Activated T-helper 17 cell treated with anti-CD3 and anti-CD28 coated beads, Interleukin-2, amount 50 U/mL, for 72 hours (primary cell): ENCODE data around the gene NUP210L. TPM values are rescaled to one million over a fixed set of nuclear protein-coding genes. Genes with fewer than 3 reads are reported as not detected.

Experiments used
- ATAC-seq: fragments of 150-1000 bp; cut with Tn5 transposase; replicated peaks from 2 replicates; pipeline ENCODE4 v1.10.0; 2021; ENCODE audit warnings: mild to moderate bottlenecking, moderate library complexity
- H3K27ac Mint-ChIP-seq: one replicate; pipeline ENCODE4 v1.8.0; 2022; ENCODE audit warnings: mixed read lengths
- H3K27me3 Mint-ChIP-seq: one replicate; pipeline ENCODE4 v1.8.0; 2022; ENCODE audit warnings: mixed read lengths
- H3K36me3 Mint-ChIP-seq: one replicate; pipeline ENCODE4 v1.8.0; 2022; ENCODE audit warnings: low read depth, mild to moderate bottlenecking, mixed read lengths
- H3K4me1 Mint-ChIP-seq: one replicate; pipeline ENCODE4 v1.8.0; 2022; ENCODE audit warnings: mixed read lengths
- H3K4me3 Mint-ChIP-seq: one replicate; pipeline ENCODE4 v1.8.0; 2022; ENCODE audit warnings: mild to moderate bottlenecking, mixed read lengths
- H3K9me3 Mint-ChIP-seq: one replicate; pipeline ENCODE4 v1.8.0; 2022; ENCODE audit warnings: mixed read lengths
- total RNA-seq, 2 donors: library from RNA; stranded (reverse); gene quantifications; one replicate each; pipeline ENCODE4 v1.2.3, GENCODE V29; 2022

Gene NUP210L
- total RNA-seq, result under 1 TPM; 0.04 to 0.24 TPM

GRCh38 chr1:154154534-154155191 lies at the start of gene NUP210L:
NUP210L (minus strand) TSS chr1:154155073.
- peaks cover 62% of the 10 kb centered on the region for H3K36me3 Mint-ChIP-seq
- H3K4me1 Mint-ChIP-seq, result peaks cover 39% of the 10 kb centered on the region
- H3K4me3 Mint-ChIP-seq, result no peak within 1 kb of the TSS
- no peaks in the 10 kb centered on the region for H3K27me3 Mint-ChIP-seq
- no peaks in the 10 kb centered on the region for H3K9me3 Mint-ChIP-seq
- no peak for ATAC-seq
- H3K27ac Mint-ChIP-seq, result peak within 1 kb of the TSS; percentile 32

- Mint-ChIP-seq H3K36me3 (no peaks in the 10 kb centered on the region), H3K9me3 (no peaks in the 10 kb centered on the region), H3K4me3 (no peak overlapping the region), H3K27ac (no peak overlapping the region), H3K4me1 (no peaks in the 10 kb centered on the region), H3K27me3 (no peaks in the 10 kb centered on the region)
- peak; percentile 19 for ATAC-seq
Observed at GRCh38 chr1:154199563-154199879, 44.6 kb upstream of the NUP210L start.

DNA sequence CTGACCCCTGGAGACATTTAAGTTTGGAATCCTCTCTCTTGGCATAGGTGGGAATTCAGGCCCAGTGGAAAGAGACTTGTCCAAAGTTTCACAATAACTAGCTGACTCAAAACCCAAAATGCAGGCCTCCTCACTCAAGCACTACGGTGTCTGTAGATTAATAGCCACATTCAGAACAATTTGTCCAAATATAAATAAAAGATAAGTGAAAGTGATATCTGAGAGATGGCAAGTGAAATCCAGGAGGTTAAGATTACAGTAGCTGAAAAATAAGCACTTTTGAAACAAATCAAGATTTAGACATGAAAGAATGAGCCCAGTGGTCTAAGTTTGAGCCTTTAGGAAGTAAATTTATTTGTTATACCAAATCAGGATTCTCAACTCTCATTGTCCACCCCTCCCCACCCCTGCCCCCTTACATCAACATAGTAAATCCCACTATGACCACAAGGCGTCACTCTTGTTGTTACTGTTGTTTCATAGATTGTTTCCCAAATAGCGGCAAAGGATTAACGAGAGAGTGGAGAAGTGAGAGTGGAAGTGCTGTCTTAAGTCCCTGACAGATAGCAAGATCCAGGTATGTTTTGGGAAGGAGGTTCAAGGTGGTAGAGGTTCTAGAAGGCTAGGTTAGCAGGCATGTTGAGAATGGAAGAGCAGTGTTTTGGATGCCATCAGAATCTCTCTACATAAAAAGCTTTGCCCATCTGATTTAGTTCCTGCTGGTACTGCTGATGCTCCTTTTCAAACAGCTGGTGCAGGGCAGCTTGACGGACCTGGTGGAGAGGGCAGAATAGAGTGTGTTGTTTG lies 44.1 kb upstream of the NUP210L start:
- Mint-ChIP-seq H3K4me3 (no peak overlapping the region), H3K27me3 (peaks cover 2% of the 10 kb centered on the region), H3K9me3 (no peaks in the 10 kb centered on the region), H3K4me1 (peaks cover 3% of the 10 kb centered on the region), H3K36me3 (no peaks in the 10 kb centered on the region), H3K27ac (no peak overlapping the region)
- ATAC-seq, result peak; percentile 76

- Mint-ChIP-seq H3K4me3 (no peak overlapping the region), H3K4me1 (peaks cover 4% of the 10 kb centered on the region), H3K36me3 (no peaks in the 10 kb centered on the region), H3K27ac (peak overlapping the region; percentile 7), H3K27me3 (peaks cover 15% of the 10 kb centered on the region), H3K9me3 (no peaks in the 10 kb centered on the region)
- ATAC-seq, result no peak
Observed at GRCh38 chr1:154193821-154194220, 38.9 kb upstream of the NUP210L start.

DNA sequence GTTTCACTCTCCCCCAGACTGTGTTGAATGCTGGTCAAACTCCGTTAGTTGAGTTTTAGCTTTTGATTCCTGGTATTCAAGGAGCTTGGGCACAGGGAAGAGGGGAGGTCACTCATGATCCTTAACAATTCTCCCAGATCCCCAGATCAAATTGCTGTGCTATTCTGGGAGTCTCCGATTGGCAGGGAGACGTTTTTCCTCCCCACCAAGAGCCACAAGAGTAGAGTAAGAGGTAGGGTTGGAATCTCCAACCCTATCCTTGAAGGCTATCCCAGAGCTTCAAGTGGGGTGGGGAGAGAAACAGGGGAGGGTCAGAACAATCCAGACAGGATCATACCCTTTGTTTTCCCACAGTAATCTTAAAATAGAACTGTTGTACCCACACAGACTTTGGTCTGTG lies 37.6 kb upstream of the NUP210L start:
- Mint-ChIP-seq H3K4me3 (no peak overlapping the region), H3K4me1 (peaks cover 4% of the 10 kb centered on the region), H3K27ac (no peak overlapping the region), H3K9me3 (no peaks in the 10 kb centered on the region), H3K36me3 (no peaks in the 10 kb centered on the region), H3K27me3 (peaks cover 15% of the 10 kb centered on the region)
- no peak for ATAC-seq

DNA sequence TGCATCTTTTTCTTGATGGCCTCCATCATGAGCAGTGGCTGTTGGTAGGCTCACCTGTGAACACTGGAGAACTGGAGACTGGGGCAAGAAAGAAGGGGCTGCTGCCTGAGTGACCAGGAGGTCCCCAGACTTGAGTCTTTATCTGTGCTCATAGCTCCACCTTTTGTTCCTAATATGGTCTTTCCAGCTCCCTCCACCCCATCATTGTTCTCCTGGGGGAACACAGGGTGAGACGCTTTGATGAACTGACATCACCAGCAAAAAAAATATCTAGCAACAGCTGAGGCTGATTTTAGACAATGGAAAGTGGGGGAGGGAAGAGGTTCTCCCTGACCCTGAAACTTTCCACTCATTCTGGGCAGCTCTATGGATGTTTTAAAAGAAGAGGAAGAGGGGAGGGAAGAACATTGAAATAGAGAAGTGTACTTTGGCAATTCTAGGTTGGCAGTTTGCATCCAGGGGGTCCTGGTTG lies 37.2 kb upstream of the NUP210L start, which contains the start of gene TPM3:
Gene TPM3 (minus strand): TSS at position 111 of the 472 bp plus-strand sequence. CDS start 82 bp downstream, at position 29.
- Mint-ChIP-seq H3K4me1 (peaks cover 4% of the 10 kb centered on the region), H3K36me3 (no peaks in the 10 kb centered on the region), H3K27me3 (peaks cover 15% of the 10 kb centered on the region), H3K9me3 (no peaks in the 10 kb centered on the region), H3K4me3 (no peak within 1 kb of the TSS), H3K27ac (no peak within 1 kb of the TSS)
- ATAC-seq, result no peak

DNA sequence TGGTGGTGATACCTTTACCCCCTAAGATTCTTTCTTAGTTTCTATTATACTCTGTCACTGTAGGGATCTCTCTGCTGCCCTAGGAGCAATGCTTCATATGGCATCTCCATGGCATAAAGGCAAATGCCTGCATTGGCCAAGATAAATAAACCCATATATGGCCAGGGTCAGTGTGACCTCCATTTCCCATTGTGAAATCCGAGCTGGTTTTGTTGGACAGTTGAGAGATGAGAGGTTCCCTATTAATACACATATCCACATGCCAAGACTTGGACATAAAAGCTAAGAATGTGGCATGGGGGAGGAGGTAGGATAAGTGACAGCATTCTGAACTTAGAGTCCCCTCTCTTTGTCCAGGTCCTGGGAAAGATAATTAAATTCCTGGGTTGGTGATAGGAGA lies 35.7 kb upstream of the NUP210L start:
- Mint-ChIP-seq H3K27me3 (peaks cover 15% of the 10 kb centered on the region), H3K27ac (no peak overlapping the region)

GRCh38 chr1:154186852-154187501 lies 32.1 kb upstream of the NUP210L start:
- Mint-ChIP-seq H3K27ac (no peak overlapping the region), H3K4me3 (no peak overlapping the region), H3K36me3 (peaks cover 14% of the 10 kb centered on the region), H3K27me3 (peaks cover 4% of the 10 kb centered on the region), H3K4me1 (peaks cover 2% of the 10 kb centered on the region), H3K9me3 (no peaks in the 10 kb centered on the region)
- ATAC-seq, result no peak

More for the DNA sequence above, 35.7 kb upstream of the NUP210L start:
- Mint-ChIP-seq H3K4me3 (no peak overlapping the region), H3K4me1 (peaks cover 4% of the 10 kb centered on the region), H3K9me3 (no peaks in the 10 kb centered on the region), H3K36me3 (no peaks in the 10 kb centered on the region)
- no peak for ATAC-seq

DNA sequence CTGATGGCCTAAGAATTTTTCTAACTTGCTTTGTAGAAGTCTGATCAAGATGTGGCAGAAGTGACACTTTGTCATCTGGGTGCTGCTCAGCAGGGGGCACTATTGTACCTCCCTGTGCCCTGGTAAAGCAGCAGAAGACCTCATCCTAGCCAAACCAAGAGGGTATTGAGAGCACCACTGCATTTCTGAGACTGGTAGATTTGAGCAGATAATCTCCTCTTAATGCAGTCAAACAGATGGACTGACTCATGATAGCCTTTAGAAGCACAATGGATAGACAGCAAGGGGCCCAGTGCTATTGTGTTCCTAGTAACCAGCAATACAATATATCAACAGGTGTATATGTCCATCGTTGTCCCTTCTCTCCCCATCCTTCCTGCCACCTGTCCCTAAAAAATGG lies 31.3 kb upstream of the NUP210L start:
- no peak for ATAC-seq
- Mint-ChIP-seq H3K4me1 (peaks cover 7% of the 10 kb centered on the region), H3K27me3 (no peaks in the 10 kb centered on the region), H3K4me3 (no peak overlapping the region), H3K36me3 (peaks cover 22% of the 10 kb centered on the region), H3K9me3 (no peaks in the 10 kb centered on the region), H3K27ac (no peak overlapping the region)

DNA sequence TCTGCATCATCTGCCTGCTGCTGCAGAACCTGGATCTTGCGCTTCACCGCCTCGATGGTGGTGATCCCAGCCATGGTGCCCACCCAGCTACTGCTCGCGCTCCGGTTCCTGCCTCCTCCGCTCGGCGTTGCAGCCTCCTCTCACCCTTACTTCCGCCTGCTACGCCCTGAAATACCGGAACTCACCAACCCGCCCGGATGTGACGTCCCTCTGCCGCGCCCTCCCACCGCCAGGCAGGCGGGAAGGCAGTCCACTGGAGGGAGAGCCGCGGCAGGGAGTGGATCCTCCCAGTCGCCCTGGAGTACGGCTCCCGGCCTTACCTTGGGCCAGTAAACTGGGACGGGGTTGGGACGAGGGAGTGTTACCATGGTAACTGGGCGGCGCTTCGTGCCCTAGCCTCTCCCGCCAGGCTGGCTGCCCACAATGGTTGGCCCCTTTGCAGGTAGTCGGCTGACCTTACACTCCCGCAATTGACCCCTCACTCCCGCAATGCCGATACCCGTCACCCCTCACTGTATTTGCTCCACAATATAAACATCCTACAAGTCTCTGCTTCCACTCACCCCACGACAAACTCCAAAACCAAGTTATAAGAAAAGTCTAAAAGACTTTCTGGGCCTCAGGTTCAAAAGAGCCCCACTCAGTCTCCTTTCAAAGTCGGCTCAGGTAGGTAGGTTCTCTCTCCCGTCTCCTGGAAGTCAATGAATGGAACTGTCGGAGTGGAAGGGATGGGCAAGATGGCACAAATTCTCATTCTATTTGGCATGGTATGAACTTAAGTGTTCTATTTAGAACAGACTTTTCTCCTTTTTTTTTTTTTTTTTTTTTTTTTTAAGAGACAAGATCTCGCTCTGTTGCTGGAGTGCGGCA lies 28.4 kb upstream of the NUP210L start:
- ATAC-seq, result peak; percentile 87
- Mint-ChIP-seq H3K27ac (peak overlapping the region; percentile 86), H3K27me3 (no peaks in the 10 kb centered on the region), H3K9me3 (no peaks in the 10 kb centered on the region), H3K36me3 (peaks cover 51% of the 10 kb centered on the region), H3K4me3 (peak overlapping the region; percentile 90), H3K4me1 (peaks cover 29% of the 10 kb centered on the region)

- no peaks in the 10 kb centered on the region for H3K27me3 Mint-ChIP-seq
- ATAC-seq, result peak; percentile 77
- H3K4me1 Mint-ChIP-seq, result peaks cover 36% of the 10 kb centered on the region
- H3K36me3 Mint-ChIP-seq, result peaks cover 59% of the 10 kb centered on the region
- H3K9me3 Mint-ChIP-seq, result no peaks in the 10 kb centered on the region
- H3K27ac Mint-ChIP-seq, result peak overlapping the region; percentile 86
- H3K4me3 Mint-ChIP-seq, result peak overlapping the region; percentile 90
Observed at GRCh38 chr1:154182344-154183045, 27.6 kb upstream of the NUP210L start.

- no peak for ATAC-seq
- Mint-ChIP-seq H3K27me3 (no peaks in the 10 kb centered on the region), H3K27ac (peak overlapping the region; percentile 86), H3K9me3 (no peaks in the 10 kb centered on the region), H3K4me1 (peaks cover 42% of the 10 kb centered on the region), H3K36me3 (peaks cover 64% of the 10 kb centered on the region), H3K4me3 (peak overlapping the region; percentile 90)
Observed at GRCh38 chr1:154181944-154182343, 27.1 kb upstream of the NUP210L start.

- H3K27me3 Mint-ChIP-seq, result no peaks in the 10 kb centered on the region
- H3K36me3 Mint-ChIP-seq, result peaks cover 82% of the 10 kb centered on the region
- peak overlapping the region; percentile 90 for H3K4me3 Mint-ChIP-seq
- H3K27ac Mint-ChIP-seq, result peak overlapping the region; percentile 73
- peaks cover 42% of the 10 kb centered on the region for H3K4me1 Mint-ChIP-seq
- no peaks in the 10 kb centered on the region for H3K9me3 Mint-ChIP-seq
- no peak for ATAC-seq
Observed at GRCh38 chr1:154179946-154180687, 25.2 kb upstream of the NUP210L start.
